ENCODE measurements around the gene KRT85.

Gene KRT85

GRCh38 chr12:52378091-52378490 lies 10.8 kb upstream of the KRT85 start:
- TF ChIP-seq CTCF (IDR thresholded peaks at IDR 0.05) (no peak), ZFX (IDR thresholded peaks at IDR 0.05; ENCODE audit: borderline replicate concordance) (no peak)

GRCh38 chr12:52377266-52377665 lies 10.0 kb upstream of the KRT85 start:
- no peak overlapping the region for H3K27ac ChIP-seq
- TF ChIP-seq ZFX (IDR thresholded peaks at IDR 0.05; ENCODE audit: borderline replicate concordance), result no peak
- no peak for TF ChIP-seq CTCF (IDR thresholded peaks at IDR 0.05)

More at GRCh38 chr12:52378091-52378490, 10.8 kb upstream of the KRT85 start:
- no peak overlapping the region for H3K27ac ChIP-seq

- H3K27ac ChIP-seq, result no peak overlapping the region
- TF ChIP-seq CTCF (IDR thresholded peaks at IDR 0.05), result peak; percentile 98
- no peak for TF ChIP-seq ZFX (IDR thresholded peaks at IDR 0.05; ENCODE audit: borderline replicate concordance)
Measured at GRCh38 chr12:52372216-52373154, 5.2 kb upstream of the KRT85 start.

- H3K27ac ChIP-seq, result no peak overlapping the region
- TF ChIP-seq ZFX (IDR thresholded peaks at IDR 0.05; ENCODE audit: borderline replicate concordance), result no peak
Measured at GRCh38 chr12:52371716-52372115, 4.4 kb upstream of the KRT85 start.

- TF ChIP-seq ZFX (IDR thresholded peaks at IDR 0.05; ENCODE audit: borderline replicate concordance), result no peak
- TF ChIP-seq CTCF (IDR thresholded peaks at IDR 0.05), result no peak
- no peak overlapping the region for H3K27ac ChIP-seq
Measured at GRCh38 chr12:52370926-52371608, 3.8 kb upstream of the KRT85 start.

GRCh38 chr12:52369809-52370208 lies 2.5 kb upstream of the KRT85 start:
- H3K27ac ChIP-seq, result no peak overlapping the region
- TF ChIP-seq ZFX (IDR thresholded peaks at IDR 0.05; ENCODE audit: borderline replicate concordance) (no peak), CTCF (IDR thresholded peaks at IDR 0.05) (no peak)

GRCh38 chr12:52369211-52369610 lies 1.9 kb upstream of the KRT85 start:
- H3K27ac ChIP-seq, result no peak overlapping the region
- no peak for TF ChIP-seq ZFX (IDR thresholded peaks at IDR 0.05; ENCODE audit: borderline replicate concordance)
- TF ChIP-seq CTCF (IDR thresholded peaks at IDR 0.05), result no peak

Data from 22Rv1 (cell line).